IMR-90 (cell line): ENCODE results near the gene CALD1. TPM values are rescaled to one million over a fixed set of nuclear protein-coding genes. Genes with fewer than 3 reads are reported as not detected.

Experiments used
- microRNA-seq, 2 experiments: library from miRNA; stranded (forward) in 1 of 2; unstranded in 1 of 2; fragments of 10-50 nt in 1 of 2; fragments of <30 nt in 1 of 2; gene quantifications in 1 of 2; microRNA quantifications in 1 of 2; one replicate each; pipeline versions ENCODE3 to v1.1.0; 2013 to 2020; ENCODE audit not compliant: insufficient read depth in 1 of 2, insufficient read length in 1 of 2, unreplicated experiment in 1 of 2
- polyA plus RNA-seq, 3 experiments: library from polyadenylated mRNA; depleted of rRNA; stranded (reverse); fragments of >200 nt; gene quantifications; 2 replicates each; pipeline ENCODE4 v1.2.3, GENCODE V29; 2012; ENCODE audit warnings: low replicate concordance in 1 of 3
- small RNA-seq, 5 experiments: library from RNA; depleted of rRNA; stranded (forward); fragments of <200 nt; gene quantifications; one replicate each; pipeline ENCODE3, GENCODE V24; 2012
- total RNA-seq: library from RNA; depleted of rRNA; stranded (reverse); fragments of >200 nt; gene quantifications from 2 replicates; pipeline ENCODE4 v1.2.3, GENCODE V29; 2012; rRNA removed

Gene CALD1
- total and polyA plus RNA-seq, 2 of the 4 experiments (the other 2 are of a cell fraction) = 375 to 487 TPM

Small RNA genes within 50 kb of the gene (microRNA-seq; reads per million reads assigned to microRNA genes)
- not detected for gene TUBB3P2 (ENCODE audit: insufficient read depth, insufficient read length)

Small RNA genes within 50 kb of the gene (small RNA-seq; reads per million reads assigned to genes)
- 0 reads per million in 5 experiments for gene TUBB3P2

Other genes starting within 250 kb of the CALD1 start
- gene AKR1B15, start 230.5 kb upstream of the CALD1 start, total RNA-seq = not detected in 2 replicates
- not detected in 2 replicates for gene AKR1B15, start 230.5 kb upstream of the CALD1 start, polyA plus RNA-seq (2012; rRNA removed)
- 18.8 and 32.8 TPM in 2 replicates for gene BPGM, start 132.8 kb upstream of the CALD1 start, total RNA-seq
- 16.8 and 20.0 TPM in 2 replicates for gene BPGM, start 132.8 kb upstream of the CALD1 start, polyA plus RNA-seq (2012; rRNA removed)
- 0.18 and 0.28 TPM in 2 replicates for gene AGBL3, start 206.9 kb downstream of the CALD1 start, total RNA-seq
- 0.16 and 0.65 TPM in 2 replicates for gene AGBL3, start 206.9 kb downstream of the CALD1 start, polyA plus RNA-seq (2012; rRNA removed)